Fibroblast of skin of left biceps (primary cell): ENCODE data around the gene S100G.
A peak's percentile ranks its signal among the peaks of the same experiment; 100 is the strongest.

Experiments used
- DNase-seq, 2 experiments: peaks; one replicate each; pipeline ENCODE4 v3.0.0-alpha.2; 2013; ENCODE audit warnings: low read depth in 2 of 2

The S100G gene

DNA sequence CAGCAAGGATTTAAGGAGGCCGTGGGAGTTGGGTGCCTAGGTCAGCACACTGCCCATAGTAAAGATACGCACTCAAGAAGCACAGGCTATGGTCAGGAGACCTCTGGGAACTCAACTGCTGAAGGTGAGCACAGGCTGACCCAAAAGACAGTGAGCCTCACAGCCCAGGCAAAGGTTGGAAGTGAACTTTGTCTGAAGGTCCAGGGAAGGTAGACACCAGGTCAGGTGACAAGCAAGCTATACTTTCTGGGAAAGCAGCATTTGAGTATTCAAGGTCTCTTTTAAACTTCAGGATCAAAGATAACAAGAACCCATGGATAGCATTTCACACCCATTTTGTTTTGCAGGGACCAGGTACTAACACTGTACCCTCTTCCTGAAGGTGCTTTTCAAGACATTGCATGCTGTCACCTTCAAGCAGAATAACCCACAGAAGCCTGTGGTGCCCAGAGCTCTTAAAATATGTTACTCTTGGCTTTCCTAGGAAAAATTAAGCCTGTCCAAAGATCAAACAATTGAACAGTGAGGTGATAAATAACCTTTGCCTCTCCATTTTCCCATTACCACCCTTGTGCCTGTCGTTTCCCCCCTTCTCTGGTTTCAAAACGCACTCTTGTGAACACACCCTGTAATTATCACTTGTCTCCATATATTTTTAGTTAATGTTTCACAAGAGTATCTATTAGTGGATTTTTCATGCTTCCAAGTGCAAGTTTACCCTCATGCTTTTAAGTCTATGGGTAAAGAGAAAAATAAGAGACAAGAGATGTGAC lies 3.4 kb upstream of the S100G start:
- no peak for DNase-seq

DNA sequence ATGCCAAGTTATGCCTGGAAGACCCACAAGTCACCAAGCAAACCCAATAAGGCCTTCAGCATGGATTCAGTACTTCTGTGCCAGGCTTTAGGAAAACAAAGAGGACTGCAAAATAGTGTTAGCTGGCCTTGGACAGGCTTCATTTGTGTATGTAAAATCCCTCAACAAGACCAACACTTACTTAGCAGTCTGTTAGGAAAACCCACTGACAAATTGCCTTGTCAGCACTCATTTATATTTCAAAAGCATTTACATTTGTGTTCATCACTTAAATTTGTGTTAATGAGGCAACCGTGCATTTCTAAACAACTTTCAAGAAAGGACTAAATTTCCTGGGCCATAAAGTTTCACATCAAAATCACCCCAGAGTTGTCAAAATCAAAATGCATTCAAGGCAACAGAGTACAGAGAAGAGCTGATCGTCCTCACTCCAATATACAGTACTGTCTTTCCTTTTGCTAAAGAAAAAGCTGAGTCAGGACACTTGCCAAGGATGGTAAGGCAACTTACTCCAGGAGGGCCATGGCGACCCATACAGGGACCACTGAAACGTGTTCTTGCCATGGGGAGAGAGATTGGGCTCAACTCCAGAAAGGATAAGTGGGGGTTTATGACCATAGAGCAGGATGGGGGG lies 1.6 kb downstream of the S100G start:
- no peak for DNase-seq

- DNase-seq = no peak
These were observed 3.5 kb downstream of the S100G start for GRCh38 chrX:16653424-16653823.

DNA sequence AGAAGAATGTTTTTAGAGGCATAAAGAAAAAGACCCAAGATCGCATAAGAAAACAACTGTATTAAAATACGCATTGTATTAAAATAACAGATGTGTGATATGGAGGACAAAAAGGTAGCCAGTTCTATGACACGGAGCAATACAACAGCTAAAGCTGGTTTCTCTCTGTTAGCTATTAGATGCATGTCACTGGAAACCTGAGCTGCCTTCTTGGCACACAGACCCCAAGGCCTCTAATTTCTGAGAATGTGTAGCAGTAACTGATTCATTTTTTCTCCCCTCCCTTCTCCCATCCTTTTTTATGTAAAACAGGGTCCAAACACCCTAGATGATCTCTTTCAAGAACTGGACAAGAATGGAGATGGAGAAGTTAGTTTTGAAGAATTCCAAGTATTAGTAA lies 4.1 kb downstream of the S100G start:
- DNase-seq = no peak

GRCh38 chrX:16658284-16658683 lies 8.3 kb downstream of the S100G start:
- DNase-seq = peak; percentile 80 to 83

- DNase-seq = no peak
These were observed 9.4 kb downstream of the S100G start for GRCh38 chrX:16659321-16659720.

DNA sequence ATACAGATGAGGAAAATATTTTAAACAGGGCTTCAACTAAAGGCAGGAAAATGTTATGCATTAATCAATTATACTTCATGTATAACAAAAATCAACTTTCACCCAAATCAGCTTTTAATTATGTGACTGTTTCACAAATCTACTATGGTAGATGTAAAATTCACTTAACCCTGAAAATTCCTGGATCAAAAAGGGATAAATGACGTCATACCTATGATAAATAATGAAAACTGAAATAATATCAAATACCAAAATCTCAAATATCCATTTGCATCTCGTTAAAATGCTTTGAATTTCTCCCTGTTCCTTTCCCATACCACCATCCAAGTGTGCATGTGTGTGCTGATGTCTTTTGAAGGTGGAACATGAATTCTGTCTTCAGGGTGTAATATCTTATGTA lies 11.5 kb downstream of the S100G start:
- no peak for DNase-seq

GRCh38 chrX:16662402-16662801 lies 12.4 kb downstream of the S100G start:
- DNase-seq = no peak

- no peak for DNase-seq
These were observed 14.1 kb downstream of the S100G start for GRCh38 chrX:16664074-16664473.

- no peak for DNase-seq
These were observed 14.7 kb downstream of the S100G start for GRCh38 chrX:16664626-16665025.

DNA sequence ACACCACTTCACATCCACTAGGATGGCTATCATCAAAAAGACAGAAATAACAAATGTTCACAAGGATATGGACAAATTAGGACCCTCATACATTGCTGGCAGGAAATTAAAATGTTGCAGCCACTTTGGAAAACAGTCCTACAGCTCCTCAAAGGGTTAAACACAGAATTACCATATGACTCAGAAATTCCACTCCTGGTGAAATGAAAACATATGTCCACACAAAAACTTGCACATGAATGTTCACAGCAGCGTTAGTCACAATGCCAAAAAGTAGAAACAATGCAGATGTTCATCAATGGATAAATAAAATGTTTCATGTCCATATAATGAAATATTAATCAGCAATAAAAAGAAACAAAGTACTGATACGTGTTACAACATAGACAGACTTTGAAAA lies 15.1 kb downstream of the S100G start:
- no peak for DNase-seq

DNA sequence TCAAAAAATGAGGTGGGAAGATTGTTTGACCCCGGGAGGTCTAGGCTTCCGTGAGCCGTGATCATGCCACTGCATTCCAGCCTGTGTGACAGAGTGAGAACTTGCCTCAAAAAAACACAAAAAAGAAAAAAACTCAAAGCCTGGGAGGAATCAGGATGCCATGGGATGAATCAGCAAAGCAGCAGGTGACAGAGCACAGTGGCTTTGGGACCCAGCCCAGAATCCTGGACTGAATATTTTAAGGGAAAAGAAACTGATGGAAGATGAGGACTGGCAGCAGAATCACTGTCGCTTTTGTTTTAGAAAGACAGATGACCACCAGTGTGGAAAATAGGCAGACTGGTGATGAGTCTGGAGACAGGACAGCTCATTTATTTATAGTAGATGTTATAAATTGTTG lies 16.6 kb downstream of the S100G start:
- DNase-seq = no peak

DNA sequence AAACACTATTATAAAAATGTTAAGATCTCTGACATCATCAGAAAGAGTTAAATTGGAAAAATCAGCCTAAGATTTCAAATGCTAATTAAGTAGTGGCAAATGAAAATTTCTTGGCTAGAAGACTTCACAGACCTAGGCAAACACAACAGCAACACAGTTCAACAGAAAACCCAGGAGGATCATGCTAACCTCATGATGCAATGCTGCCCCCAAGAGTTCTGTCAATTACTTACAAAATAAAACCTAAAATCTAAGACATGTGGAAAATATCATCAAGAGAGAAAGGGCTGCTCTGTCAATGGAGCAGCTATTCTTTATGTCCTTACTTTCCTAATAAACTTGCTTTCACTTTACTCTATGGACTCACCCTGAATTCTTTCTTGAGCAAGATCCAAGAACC lies 21.0 kb downstream of the S100G start:
- DNase-seq = peak; percentile 33 to 36

DNA sequence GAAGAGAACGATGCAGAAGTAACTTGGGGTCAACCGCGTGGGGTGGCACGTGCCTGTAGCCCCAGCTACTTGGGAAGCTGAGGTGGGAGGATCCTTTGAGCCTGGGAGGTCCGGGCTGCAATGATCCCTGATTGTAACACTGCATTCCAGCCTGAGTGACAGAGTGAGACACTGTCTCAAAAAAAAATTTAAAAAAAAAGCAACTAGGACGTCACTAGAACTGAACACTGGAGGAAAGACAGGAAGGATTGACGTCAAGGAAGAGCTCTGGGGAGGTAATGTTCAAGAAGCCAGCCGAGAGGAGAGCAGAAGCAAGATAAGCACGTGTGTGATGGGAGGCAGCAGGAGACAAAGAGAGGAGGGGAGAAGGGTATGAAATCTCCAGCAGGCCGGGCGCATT lies 28.7 kb downstream of the S100G start:
- no peak for DNase-seq

DNA sequence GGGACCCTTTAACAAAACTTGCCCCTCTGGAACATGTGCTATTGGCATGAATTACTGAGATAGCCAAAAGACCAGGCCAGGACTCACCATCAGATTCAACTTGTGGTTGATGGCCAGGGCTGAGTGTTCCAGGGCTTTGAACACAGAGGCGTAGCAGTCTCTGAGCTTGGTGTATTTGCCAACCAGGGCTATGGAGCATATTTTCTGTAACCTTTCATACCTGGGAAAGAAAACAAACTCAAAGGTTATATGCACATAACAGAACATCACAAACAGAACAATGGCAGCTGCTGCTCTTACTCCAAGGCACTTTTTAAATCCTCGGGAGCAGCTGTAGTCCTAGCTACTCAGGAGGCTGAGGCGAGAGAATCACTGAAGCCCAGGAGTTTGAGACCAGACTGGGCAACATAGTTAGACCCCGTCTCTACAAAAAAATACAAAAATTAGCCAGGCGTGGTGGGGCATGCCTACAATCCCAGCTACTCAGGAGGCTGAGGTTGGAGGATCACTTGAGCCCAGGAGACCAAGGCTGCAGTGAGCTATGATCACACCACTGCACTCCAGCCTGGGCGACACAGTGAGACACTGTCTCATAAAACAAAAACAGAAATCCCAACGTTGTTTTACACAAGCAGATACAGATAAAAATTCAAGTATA lies 33.2 kb downstream of the S100G start:
- no peak for DNase-seq

GRCh38 chrX:16687514-16687913 lies 37.6 kb downstream of the S100G start:
- DNase-seq = no peak

GRCh38 chrX:16695079-16695676 lies 45.2 kb downstream of the S100G start:
- DNase-seq = no peak

GRCh38 chrX:16696956-16697355 lies 47.0 kb downstream of the S100G start:
- no peak for DNase-seq

DNA sequence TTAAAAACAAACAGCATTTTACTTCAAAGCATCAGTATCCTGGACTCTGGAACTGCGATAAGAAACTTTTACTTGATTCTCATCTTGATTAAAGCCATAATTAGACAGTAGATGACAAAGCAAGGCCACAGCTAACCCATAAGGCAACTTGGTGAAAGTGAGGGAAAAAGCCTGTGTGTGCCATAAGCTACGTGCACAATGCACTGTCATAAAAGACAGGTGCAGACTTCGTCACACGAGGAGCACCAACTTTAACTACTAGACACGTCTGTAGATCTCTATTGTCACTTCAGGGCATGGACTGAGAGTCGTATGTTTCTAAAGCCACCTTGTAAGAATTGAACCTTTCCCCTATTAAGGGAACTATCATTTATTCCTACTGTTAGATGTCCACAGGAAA lies 49.4 kb downstream of the S100G start:
- no peak for DNase-seq

DNA sequence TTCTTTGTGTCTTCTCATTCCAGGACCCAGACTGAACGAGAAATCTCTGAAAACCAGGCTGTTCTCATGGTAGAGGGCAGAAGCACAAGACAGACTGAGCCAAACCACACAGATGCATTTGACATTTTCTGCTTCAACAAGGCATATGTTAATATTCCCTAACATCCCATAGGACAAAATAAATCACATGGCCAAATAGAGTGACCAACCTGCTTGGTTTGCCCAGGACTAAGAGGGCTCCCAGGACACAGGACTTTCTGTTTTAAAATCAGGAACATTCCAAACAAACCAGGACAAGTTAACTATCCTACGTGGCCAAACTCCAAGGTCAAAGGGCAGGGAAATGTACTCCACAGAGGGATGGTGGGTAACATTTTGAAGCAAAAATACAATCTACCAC lies 50.8 kb downstream of the S100G start:
- no peak for DNase-seq

DNA sequence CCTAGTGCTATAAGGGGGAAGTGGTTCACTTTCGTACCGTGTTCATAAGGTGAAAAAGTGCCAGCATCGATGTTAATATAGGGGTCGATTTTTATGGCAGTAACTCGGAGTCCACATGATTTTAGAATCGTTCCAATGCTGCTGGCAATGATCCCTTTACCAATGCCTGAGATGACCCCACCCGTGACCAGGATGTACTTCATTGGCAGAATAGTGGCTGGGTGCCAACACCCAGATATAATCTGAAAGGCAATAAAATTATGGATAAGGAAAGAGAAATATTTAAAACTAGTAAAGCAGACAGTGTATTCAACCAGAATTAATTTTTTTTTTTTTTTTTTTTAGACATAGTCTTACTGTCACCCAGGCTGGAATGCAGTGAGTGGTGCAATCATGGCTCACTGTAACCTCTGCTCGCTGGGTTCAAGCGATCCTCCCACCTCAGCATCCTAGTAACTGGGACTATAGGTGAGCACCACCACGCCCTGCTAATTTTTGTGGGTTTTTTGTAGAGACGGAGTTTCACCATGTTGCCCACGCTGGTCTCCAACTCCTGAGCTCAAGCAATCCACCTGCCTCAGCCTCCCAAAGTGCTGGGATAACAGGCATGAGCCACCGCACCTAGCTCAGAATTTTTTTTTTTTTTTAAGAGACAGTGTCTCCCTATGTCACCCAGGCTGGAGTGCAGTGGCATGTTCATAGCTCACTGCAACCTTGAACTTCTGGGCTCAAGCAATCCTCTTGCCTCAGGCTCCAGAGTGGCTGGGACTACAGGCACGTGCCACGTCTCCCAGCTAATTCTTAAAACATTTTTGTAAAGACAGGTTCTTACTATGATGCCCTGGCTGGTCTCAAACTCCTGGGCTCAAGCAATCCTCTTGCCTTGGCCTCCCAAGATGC lies 53.0 kb downstream of the S100G start:
- DNase-seq = no peak
